GM23338 (cell line): Measurements from ENCODE around the gene P2RX7. TPM values are rescaled to one million over a fixed set of nuclear protein-coding genes. Genes with fewer than 3 reads are reported as not detected.

Experiments
- ATAC-seq: fragments of 200-7000 bp; cut with Tn5 transposase; 3 replicates; pipeline ENCODE4 v1.9.1; 2020
- DNase-seq: peaks from one replicate; pipeline ENCODE4 v3.0.0-alpha.2; 2015; ENCODE audit warnings: low spot score
- H2AFZ ChIP-seq: fragments of 200-600 bp; sonication (generic); 2 replicates; pipeline ENCODE4 v1.8.0; 2016; ENCODE audit warnings: antibody characterized with exemption, mild to moderate bottlenecking, moderate library complexity
- H3F3A ChIP-seq: fragments of 200-600 bp; sonication (generic); replicated peaks from 2 replicates; pipeline ENCODE4 v1.8.0; 2017; ENCODE audit warnings: antibody characterized with exemption, mixed run types, low read depth
- H3K27ac ChIP-seq: fragments of 200-600 bp; sonication (generic); 2 replicates; pipeline ENCODE4 v1.6.1; 2016; ENCODE audit warnings: low read depth
- H3K27me3 ChIP-seq: fragments of 200-600 bp; sonication (generic); 2 replicates; pipeline ENCODE4 v1.8.0; 2016; ENCODE audit warnings: mild to moderate bottlenecking, mixed run types, moderate library complexity; ENCODE audit not compliant: insufficient read depth
- H3K36me3 ChIP-seq: fragments of 200-600 bp; sonication (generic); 2 replicates; pipeline ENCODE4 v1.8.0; 2016; ENCODE audit warnings: mild to moderate bottlenecking; ENCODE audit not compliant: insufficient read depth
- H3K4me1 ChIP-seq: fragments of 200-600 bp; sonication (generic); 2 replicates; pipeline ENCODE4 v1.8.0; 2016; ENCODE audit warnings: mild to moderate bottlenecking, moderate library complexity; ENCODE audit not compliant: insufficient read depth
- H3K4me2 ChIP-seq: fragments of 200-600 bp; sonication (generic); 2 replicates; pipeline ENCODE4 v1.7.1; 2017; ENCODE audit warnings: mixed run types
- H3K4me3 ChIP-seq: fragments of 200-600 bp; sonication (generic); 2 replicates; pipeline ENCODE4 v1.6.1; 2016; ENCODE audit warnings: mixed run types
- H3K79me2 ChIP-seq: fragments of 200-600 bp; sonication (generic); replicated peaks from 2 replicates; pipeline ENCODE4 v1.8.0; 2017; ENCODE audit warnings: mild to moderate bottlenecking; ENCODE audit not compliant: insufficient read depth
- H3K9me2 ChIP-seq: fragments of 200-600 bp; sonication (generic); 2 replicates; pipeline ENCODE4 v1.8.0; 2017; ENCODE audit not compliant: insufficient read depth
- H4K20me1 ChIP-seq: fragments of 200-600 bp; sonication (generic); replicated peaks from 2 replicates; pipeline ENCODE4 v1.8.0; 2017; ENCODE audit warnings: mild to moderate bottlenecking; ENCODE audit not compliant: insufficient read depth
- H3K27ac Mint-ChIP-seq: 2 replicates; pipeline ENCODE4 v1.8.0; 2020; ENCODE audit warnings: inconsistent platforms, mild to moderate bottlenecking, moderate library complexity, mixed read lengths
- H3K27me3 Mint-ChIP-seq: 3 replicates; pipeline ENCODE4 v1.8.0; 2022; ENCODE audit warnings: low read depth, mild to moderate bottlenecking, moderate library complexity, mixed read lengths, inconsistent platforms; ENCODE audit not compliant: insufficient read depth, poor library complexity
- H3K36me3 Mint-ChIP-seq: 3 replicates; pipeline ENCODE4 v1.8.0; 2021; ENCODE audit warnings: low read depth, mild to moderate bottlenecking, inconsistent platforms, moderate library complexity, mixed read lengths
- H3K4me1 Mint-ChIP-seq: 3 replicates; pipeline ENCODE4 v1.8.0; 2020; ENCODE audit warnings: mild to moderate bottlenecking, inconsistent platforms, mixed read lengths
- H3K4me3 Mint-ChIP-seq: 3 replicates; pipeline ENCODE4 v1.8.0; 2021; ENCODE audit warnings: moderate library complexity, mild to moderate bottlenecking, inconsistent platforms, mixed read lengths
- H3K9me3 Mint-ChIP-seq: 3 replicates; pipeline ENCODE4 v1.8.0; 2020; ENCODE audit warnings: moderate library complexity, mild to moderate bottlenecking, inconsistent platforms, mixed read lengths
- CREB1 ChIP-seq: fragments of 250-450 bp; sonication (Bioruptor Pico); IDR thresholded peaks from 2 replicates; pipeline ENCODE4 v1.5.0; 2020; ENCODE audit warnings: low read depth, mild to moderate bottlenecking, moderate library complexity
- CTCF ChIP-seq, 2 experiments: fragments of 200-600 bp in 1 of 2; sonication (generic) in 1 of 2; conservative IDR thresholded peaks; 2 replicates each; pipeline versions ENCODE4 v1.5.1 to v1.6.1; 2016 to 2017; ENCODE audit warnings: antibody characterized with exemption in 2 of 2, low read depth in 2 of 2, mild to moderate bottlenecking in 2 of 2, moderate library complexity in 1 of 2
- EZH2 ChIP-seq: fragments of 200-600 bp; sonication (generic); IDR thresholded peaks from one replicate; pipeline ENCODE4 v1.8.0; 2017; ENCODE audit warnings: antibody characterized with exemption, mild to moderate bottlenecking, low read depth; ENCODE audit not compliant: unreplicated experiment
- EZH2phosphoT487 ChIP-seq: fragments of 200-600 bp; sonication (generic); IDR thresholded peaks from one replicate; pipeline ENCODE4 v1.8.1; 2018; ENCODE audit warnings: antibody characterized with exemption; ENCODE audit not compliant: unreplicated experiment
- JUNB ChIP-seq: IDR thresholded peaks from one replicate; pipeline ENCODE4 v1.6.1; 2016; ENCODE audit warnings: antibody characterized with exemption; ENCODE audit not compliant: unreplicated experiment
- NANOG ChIP-seq: IDR thresholded peaks from 2 replicates; pipeline ENCODE4 v1.6.1; 2016; ENCODE audit warnings: antibody characterized with exemption, borderline replicate concordance
- POLR2AphosphoS5 ChIP-seq: IDR thresholded peaks from 2 replicates; pipeline ENCODE4 v1.6.1; 2016; ENCODE audit warnings: antibody characterized with exemption, low read depth
- REST ChIP-seq: IDR thresholded peaks from one replicate; pipeline ENCODE4 v1.6.1; 2018; ENCODE audit warnings: antibody characterized with exemption; ENCODE audit not compliant: unreplicated experiment
- STAT1 ChIP-seq: IDR thresholded peaks from one replicate; pipeline ENCODE4 v1.6.1; 2016; ENCODE audit warnings: antibody characterized with exemption; ENCODE audit not compliant: unreplicated experiment
- ZNF114 ChIP-seq: fragments of 250-450 bp; sonication (Bioruptor Pico); IDR thresholded peaks from 2 replicates; pipeline ENCODE4 v1.5.0; 2020; ENCODE audit warnings: mild to moderate bottlenecking, moderate library complexity
- ZNF331 ChIP-seq: fragments of 250-450 bp; sonication (Bioruptor Pico); IDR thresholded peaks from 2 replicates; pipeline ENCODE4 v1.5.0; 2020; ENCODE audit warnings: low read depth, mild to moderate bottlenecking, moderate library complexity
- ZNF462 ChIP-seq: fragments of 250-450 bp; sonication (Bioruptor Pico); IDR thresholded peaks from 2 replicates; pipeline ENCODE4 v1.5.0; 2020; ENCODE audit warnings: mild to moderate bottlenecking, moderate library complexity
- polyA plus RNA-seq: library from polyadenylated mRNA; unstranded; fragments of >200 nt; fragmentation: Nextera tagmentation; extraction: Ambion mirVana; gene quantifications from 2 replicates; pipeline ENCODE4 v1.2.1, GENCODE V29; 2016
- total RNA-seq: library from RNA; depleted of rRNA; stranded (reverse); fragments of >200 nt; shearing (Covaris generic); gene quantifications from 2 replicates; pipeline ENCODE4 v1.2.3, GENCODE V29; 2014
- TF ChIP-seq, protein P1 (sequence below): IDR thresholded peaks from 2 replicates; pipeline ENCODE4 v1.6.1; 2016; ENCODE audit warnings: antibody characterized with exemption

P2RX7 gene
- total and polyA plus RNA-seq, 2 experiments from 2014 or later: 0.24 to 0.48 TPM

DNA sequence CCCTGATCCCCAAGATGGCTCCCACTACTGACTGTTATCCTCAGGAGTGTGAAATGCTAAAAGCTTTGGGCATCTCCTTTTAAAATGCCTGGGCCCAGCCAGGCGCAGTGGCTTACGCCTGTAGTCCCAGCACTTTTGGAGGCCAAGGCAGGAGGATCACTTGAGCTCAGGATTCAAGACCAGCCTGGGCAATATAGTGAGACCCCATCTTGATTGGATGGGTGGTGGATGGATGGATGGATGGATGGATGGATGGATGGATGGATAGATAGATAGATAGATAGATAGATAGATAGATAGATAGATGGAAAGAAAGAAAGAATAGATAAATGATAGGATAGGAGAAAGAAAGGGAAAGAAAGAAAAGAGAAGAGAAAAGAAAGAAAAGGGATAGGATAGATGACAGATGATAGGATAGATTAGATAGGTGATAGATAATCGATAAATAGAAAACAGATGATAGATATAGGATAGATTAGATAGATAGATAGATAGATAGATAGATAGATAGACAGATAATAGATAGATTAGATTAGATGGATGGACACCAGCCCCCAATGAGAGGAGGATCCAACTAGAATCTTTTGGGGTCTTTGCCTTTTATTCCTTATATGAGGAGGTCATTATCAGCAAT lies 86.8 kb downstream of the P2RX7 start:
- Histone ChIP-seq H3K27ac (no peak overlapping the region), H2AFZ (no peak overlapping the region), H3K4me1 (no peaks in the 10 kb centered on the region), H3F3A (no peaks in the 10 kb centered on the region), H3K4me3 (no peak overlapping the region), H4K20me1 (no peaks in the 10 kb centered on the region), H3K27me3 (no peaks in the 10 kb centered on the region), H3K36me3 (no peaks in the 10 kb centered on the region), H3K9me2 (no peaks in the 10 kb centered on the region), H3K4me2 (no peak overlapping the region), H3K79me2 (no peaks in the 10 kb centered on the region)
- H3K27me3 Mint-ChIP-seq: peaks cover 5% of the 10 kb centered on the region
- H3K4me3 Mint-ChIP-seq: no peak overlapping the region
- no peak overlapping the region for H3K27ac Mint-ChIP-seq
- no peaks in the 10 kb centered on the region; the same call in 2 of the 3 replicates for H3K36me3 Mint-ChIP-seq
- no peak for ATAC-seq
- H3K4me1 Mint-ChIP-seq: no peaks in the 10 kb centered on the region
- DNase-seq: no peak
- TF ChIP-seq, protein P1, sequence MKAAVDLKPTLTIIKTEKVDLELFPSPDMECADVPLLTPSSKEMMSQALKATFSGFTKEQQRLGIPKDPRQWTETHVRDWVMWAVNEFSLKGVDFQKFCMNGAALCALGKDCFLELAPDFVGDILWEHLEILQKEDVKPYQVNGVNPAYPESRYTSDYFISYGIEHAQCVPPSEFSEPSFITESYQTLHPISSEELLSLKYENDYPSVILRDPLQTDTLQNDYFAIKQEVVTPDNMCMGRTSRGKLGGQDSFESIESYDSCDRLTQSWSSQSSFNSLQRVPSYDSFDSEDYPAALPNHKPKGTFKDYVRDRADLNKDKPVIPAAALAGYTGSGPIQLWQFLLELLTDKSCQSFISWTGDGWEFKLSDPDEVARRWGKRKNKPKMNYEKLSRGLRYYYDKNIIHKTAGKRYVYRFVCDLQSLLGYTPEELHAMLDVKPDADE: no peak
- TF ChIP-seq REST: no peak
- TF ChIP-seq CTCF (conservative IDR thresholded peaks at IDR 0.05; ENCODE audit: low read depth in 2 of 2): no peak
- no peak for TF ChIP-seq STAT1
- TF ChIP-seq ZNF462 (CRISPR knock-in tag): no peak
- no peak for TF ChIP-seq ZNF114
- TF ChIP-seq CREB1: no peak
- TF ChIP-seq NANOG: no peak
- no peak for TF ChIP-seq EZH2phosphoT487
- no peak for TF ChIP-seq POLR2AphosphoS5
- TF ChIP-seq ZNF331 (CRISPR knock-in tag): no peak
- TF ChIP-seq JUNB: no peak
- TF ChIP-seq EZH2: no peak
- H3K9me3 Mint-ChIP-seq: no peaks in the 10 kb centered on the region
